ENCODE measurements around the gene RPP40.

Gene RPP40

GRCh38 chr6:4967301-4968030, 36.4 kb downstream of the RPP40 start:
- no peak for DNase-seq

GRCh38 chr6:4965562-4966389, 38.1 kb downstream of the RPP40 start:
- no peak for DNase-seq

DNA sequence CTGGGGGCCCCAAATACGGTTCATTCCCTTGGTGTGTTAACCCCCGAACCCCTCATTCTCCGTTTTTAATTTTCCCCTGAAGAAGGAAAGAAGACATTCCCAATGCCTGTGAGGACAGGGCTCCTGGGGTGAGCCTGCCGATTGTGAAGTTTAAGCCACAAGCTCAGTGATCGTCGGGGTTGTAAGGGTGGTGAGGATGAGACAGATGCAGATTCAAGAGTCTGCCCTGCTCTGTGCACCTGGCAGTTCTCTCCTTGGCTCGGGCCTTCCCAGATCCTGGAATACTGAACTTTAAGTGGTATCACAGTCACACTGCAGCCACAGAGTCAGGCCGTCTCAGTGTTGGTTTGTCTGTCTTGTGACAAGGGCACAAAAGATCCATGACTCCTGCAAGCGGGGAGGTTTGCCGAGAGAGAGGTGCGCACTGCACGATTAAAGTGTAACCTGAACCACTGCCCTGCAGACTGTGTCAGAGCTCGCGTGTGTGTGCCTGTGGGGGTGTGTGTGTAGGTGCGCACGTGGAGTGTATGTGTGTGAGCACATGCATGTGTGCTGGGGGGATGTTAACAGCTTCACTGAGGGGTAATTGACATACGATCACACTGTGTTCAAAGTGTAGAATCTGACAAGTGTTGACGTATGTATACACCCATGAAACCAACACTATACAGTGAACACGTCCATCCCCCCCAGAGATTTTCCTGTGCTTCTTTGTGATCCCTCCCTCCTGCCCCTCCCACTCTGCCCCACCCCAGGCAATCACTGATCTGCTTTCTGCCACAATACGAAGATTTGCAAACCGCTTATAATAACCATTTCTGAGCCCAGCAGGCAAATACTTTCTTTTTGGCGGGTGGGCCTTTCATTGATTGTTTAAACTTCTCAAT, 38.9 kb downstream of the RPP40 start:
- DNase-seq: no peak

GRCh38 chr6:4962905-4963304, 40.9 kb downstream of the RPP40 start:
- no peak for DNase-seq

DNA sequence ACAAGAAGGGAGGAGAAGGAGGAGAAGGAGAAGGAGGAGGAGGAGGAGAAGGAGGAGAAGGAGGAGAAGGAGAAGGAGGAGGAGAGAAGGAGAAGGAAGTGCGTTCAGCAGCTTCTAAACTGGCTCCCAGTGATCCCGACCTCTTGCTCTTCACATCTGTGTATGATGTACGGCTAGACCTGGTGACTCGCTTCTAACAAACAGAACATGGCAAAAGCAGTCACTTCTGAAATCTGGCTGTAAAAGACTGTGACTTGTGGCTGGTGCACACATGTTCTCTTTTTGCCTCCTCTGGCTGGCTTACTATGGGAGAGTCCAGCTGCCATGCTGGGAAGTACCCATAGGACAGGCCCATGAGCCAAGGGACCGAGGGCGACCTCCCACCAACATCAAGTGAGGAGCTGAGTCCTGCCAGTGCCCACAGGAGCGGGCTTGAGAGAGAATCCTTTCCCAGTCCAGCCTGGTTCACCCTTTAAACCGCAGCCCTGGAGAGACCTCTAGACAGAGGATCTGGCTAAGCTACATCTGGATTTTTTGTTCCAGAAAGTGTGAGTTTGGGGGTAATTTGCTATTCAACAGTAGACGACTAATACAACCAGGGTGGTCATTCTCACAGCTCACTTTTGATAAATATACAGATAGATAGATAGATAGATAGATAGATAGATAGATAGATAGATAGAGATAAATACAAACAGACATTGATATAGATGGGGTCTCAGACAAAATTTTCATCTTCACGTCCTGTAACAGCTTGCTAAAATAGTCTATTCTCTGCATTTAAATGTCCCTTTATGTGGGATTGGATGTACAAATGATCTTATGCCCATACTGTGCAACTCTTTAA, 42.3 kb downstream of the RPP40 start:
- DNase-seq: no peak

DNA sequence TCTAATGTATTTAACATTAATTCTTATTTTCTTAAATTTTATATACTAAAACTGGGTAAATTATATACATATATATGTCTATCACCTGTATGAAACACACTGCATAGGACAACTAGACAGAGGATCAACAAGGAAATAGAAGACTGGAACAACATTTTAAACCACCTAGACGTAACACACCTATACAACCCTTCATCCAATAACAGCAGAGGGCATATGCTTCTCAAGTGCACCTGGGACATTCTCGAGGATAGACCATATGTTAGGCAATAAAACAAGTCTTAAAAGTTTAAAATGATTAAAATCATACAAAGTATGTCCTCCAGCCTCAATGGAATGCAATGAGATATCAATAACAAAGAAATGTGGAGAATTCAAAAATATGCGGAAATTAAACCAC, 45.2 kb downstream of the RPP40 start:
- no peak for DNase-seq

DNA sequence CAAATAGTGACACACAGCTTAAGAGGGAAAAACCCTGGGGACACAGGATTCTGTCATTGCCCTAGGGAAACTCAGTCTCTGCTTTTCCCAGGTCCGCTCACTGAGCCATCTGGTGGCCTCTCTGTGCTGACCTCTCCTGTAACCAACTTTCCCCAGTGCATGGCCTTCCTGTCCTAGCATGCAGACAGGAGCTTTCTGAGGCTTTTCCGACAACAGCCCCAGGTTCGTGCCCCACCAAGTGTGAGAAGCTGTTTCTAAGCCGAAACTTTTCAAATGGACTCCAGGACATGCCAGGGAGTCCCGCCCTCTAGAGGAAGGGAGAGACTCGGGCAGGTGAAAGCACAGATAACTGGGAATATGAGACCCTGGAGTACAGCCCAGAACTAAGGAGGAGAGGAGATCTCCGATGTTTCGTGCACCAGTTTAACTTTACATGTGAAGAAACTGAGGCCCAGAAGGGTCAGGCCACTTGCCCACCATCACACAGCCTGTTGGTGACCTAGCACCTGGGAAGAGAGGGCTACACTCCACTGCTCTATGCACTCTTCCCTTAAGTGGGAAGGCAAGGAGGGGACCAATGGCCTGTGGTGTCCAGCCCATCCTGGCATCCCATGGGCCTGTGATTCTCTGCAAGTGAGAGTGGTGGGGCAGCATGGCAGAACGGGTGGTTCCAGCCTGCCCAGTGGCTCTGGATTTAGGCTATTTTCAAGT, 46.2 kb downstream of the RPP40 start:
- DNase-seq: no peak

- DNase-seq: no peak
These were observed 47.2 kb downstream of the RPP40 start for GRCh38 chr6:4956625-4957024.

- DNase-seq: no peak
These were observed 50.4 kb downstream of the RPP40 start for GRCh38 chr6:4953440-4953839.

DNA sequence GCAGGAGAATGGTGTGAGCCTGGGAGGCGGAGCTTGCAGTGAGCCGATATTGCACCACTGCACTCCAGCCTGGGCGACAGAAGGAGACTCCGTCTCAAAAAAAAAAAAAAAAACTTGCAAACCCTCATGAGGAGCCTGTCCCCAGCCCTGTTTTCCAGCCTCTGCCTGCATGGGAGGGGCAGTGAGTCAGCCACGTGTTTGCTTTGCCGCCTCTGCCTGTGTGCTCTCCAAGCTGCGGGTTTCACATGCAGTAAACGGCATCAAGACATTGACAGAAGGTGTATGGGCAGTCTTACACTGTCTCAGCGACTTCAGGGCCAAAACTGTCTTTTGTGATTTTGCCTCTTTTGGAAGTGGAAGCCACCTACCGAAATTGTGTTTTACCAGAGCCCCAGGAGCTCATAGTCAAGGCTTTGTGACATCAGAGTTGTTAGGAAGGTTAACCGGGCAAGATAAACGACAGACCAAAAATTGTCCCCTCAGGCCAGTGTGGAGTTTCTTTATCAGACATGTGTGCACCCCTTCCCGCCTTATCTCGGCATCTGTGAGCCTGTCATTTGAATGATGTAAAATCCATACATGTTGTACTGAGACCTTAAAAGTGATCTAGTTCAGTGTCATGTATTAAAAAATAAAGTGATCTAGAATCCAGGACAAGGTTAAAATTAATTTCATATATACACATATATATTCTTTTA, 52.9 kb downstream of the RPP40 start:
- DNase-seq: no peak

- DNase-seq: no peak
These were observed 53.8 kb downstream of the RPP40 start for GRCh38 chr6:4950076-4950475.

GRCh38 chr6:4948781-4949450, 54.9 kb downstream of the RPP40 start:
- DNase-seq: no peak

- DNase-seq: no peak
These were observed 56.1 kb downstream of the RPP40 start for GRCh38 chr6:4947716-4948115.

GRCh38 chr6:4946521-4946920, 57.3 kb downstream of the RPP40 start:
- no peak for DNase-seq

All from NCI-H1694 treated with DMSO at 0.1 percent for 48 hours (cell line).